Erythroblast (primary cell): Measurements from ENCODE around the gene LYPD6B.

Experiments used
- GATA1 ChIP-seq: IDR thresholded peaks from 2 replicates; pipeline ENCODE4 v1.6.1; 2011; ENCODE audit warnings: low read depth, mild to moderate bottlenecking, control low read depth, low read length, moderate library complexity
- POLR2A ChIP-seq: IDR thresholded peaks from 2 replicates; pipeline ENCODE4 v1.6.1; 2011; ENCODE audit warnings: mild to moderate bottlenecking, low read length

DNA sequence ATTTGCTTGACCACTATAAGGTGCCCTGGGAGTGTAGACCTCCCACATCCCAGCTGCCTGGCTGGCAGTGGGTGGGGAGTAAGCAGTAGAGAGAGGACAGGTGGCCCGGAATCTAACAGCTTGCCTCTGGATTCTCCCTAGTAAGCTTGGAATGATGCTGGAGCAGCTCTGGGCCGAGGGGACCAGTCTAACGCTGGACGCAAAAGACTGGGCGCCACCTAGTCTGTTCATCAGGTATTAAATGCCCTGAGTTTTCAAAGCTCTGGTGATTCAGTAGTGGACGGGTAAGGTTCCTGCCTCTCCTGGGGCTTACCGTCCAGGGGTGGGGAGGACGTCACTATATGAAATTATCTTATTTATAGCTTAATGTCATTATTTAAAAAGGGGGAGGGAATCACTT, 648 bp upstream of the LYPD6B start:
- TF ChIP-seq POLR2A (no peak), GATA1 (no peak)
